Calu3 (cell line): ENCODE data around the gene BRD7. TPM values are rescaled to one million over a fixed set of nuclear protein-coding genes. Genes with fewer than 3 reads are reported as not detected.

Source experiments
- BruUV-seq: library from RNA; stranded (reverse); fragments of 400-500 nt; replicated peaks from 2 replicates; lab custom pipeline; 2021; lab: Mats Ljungman, UMichigan
- CTCF ChIA-PET: fragments of 300-600 bp; sonication (Branson Sonifier 250); formaldehyde crosslinking; loops from one replicate; lab custom pipeline; 2022; ENCODE audit warnings: antibody characterized with exemption; lab: Charles Lee
- DNase-seq: peaks from one replicate; pipeline ENCODE4 v3.0.0; 2022
- H3K27ac Mint-ChIP-seq: one replicate; pipeline ENCODE4 v1.8.0; 2022; ENCODE audit warnings: mixed read lengths; ENCODE audit not compliant: unreplicated experiment
- H3K27me3 Mint-ChIP-seq: one replicate; pipeline ENCODE4 v1.8.0; 2022; ENCODE audit warnings: mixed read lengths; ENCODE audit not compliant: unreplicated experiment
- H3K36me3 Mint-ChIP-seq: one replicate; pipeline ENCODE4 v1.8.0; 2022; ENCODE audit warnings: mild to moderate bottlenecking, moderate library complexity, mixed read lengths; ENCODE audit not compliant: insufficient read depth, unreplicated experiment
- H3K4me1 Mint-ChIP-seq: one replicate; pipeline ENCODE4 v1.8.0; 2022; ENCODE audit warnings: mild to moderate bottlenecking, low read depth, mixed read lengths; ENCODE audit not compliant: unreplicated experiment
- H3K4me3 Mint-ChIP-seq: one replicate; pipeline ENCODE4 v1.8.0; 2022; ENCODE audit warnings: mild to moderate bottlenecking, low read depth, moderate library complexity, mixed read lengths; ENCODE audit not compliant: unreplicated experiment
- H3K9me3 Mint-ChIP-seq: one replicate; pipeline ENCODE4 v1.8.0; 2022; ENCODE audit warnings: low read depth, mixed read lengths; ENCODE audit not compliant: unreplicated experiment
- CTCF ChIP-seq: fragments of 200-600 bp; IDR thresholded peaks from one replicate; pipeline ENCODE4 v1.8.0; 2022; ENCODE audit warnings: antibody characterized with exemption; ENCODE audit not compliant: unreplicated experiment
- intact Hi-C: fragments of 100-400 bp; cut with micrococcal nuclease; formaldehyde crosslinking; loops from one replicate; pipeline ENCODE4 v1.10.0; 2022; ENCODE audit not compliant: unreplicated experiment
- total RNA-seq: library from RNA; stranded (reverse); gene quantifications from 2 replicates; pipeline ENCODE4 v1.2.3, GENCODE V29; 2022

BRD7 gene
- total RNA-seq, 1 experiment from 2014 or later, result 98.7 TPM

- BruUV-seq, result no TSS peak
- no peak for DNase-seq
- intact Hi-C loops, result no loop called here
- no peak overlapping the region for H3K4me3 Mint-ChIP-seq
- H3K36me3 Mint-ChIP-seq, result peaks cover 24% of the 10 kb centered on the region
- peaks cover 27% of the 10 kb centered on the region for H3K4me1 Mint-ChIP-seq
- no peaks in the 10 kb centered on the region for H3K9me3 Mint-ChIP-seq
- CTCF ChIA-PET, result interaction anchor here (0.6 to 0.7 kb wide), 2 partner anchors 103 to 441 kb away, joined by 3 read pairs; no protein-coding TSS in a partner anchor
- H3K27me3 Mint-ChIP-seq, result no peaks in the 10 kb centered on the region
- H3K27ac Mint-ChIP-seq, result no peak overlapping the region
- TF ChIP-seq CTCF, result no peak
These were observed 5.1 kb downstream of the BRD7 start for GRCh38 chr16:50363656-50364055.

GRCh38 chr16:50360779-50361178 is 8.0 kb downstream of the BRD7 start:
- H3K36me3 Mint-ChIP-seq, result peaks cover 12% of the 10 kb centered on the region
- CTCF ChIA-PET, result interaction anchor here (0.9 kb wide), 1 partner anchor 9 kb away, joined by 4 read pairs; no protein-coding TSS in a partner anchor
- no peak overlapping the region for H3K4me3 Mint-ChIP-seq
- no peak for DNase-seq
- H3K27ac Mint-ChIP-seq, result no peak overlapping the region
- intact Hi-C loops, result no loop called here
- H3K9me3 Mint-ChIP-seq, result no peaks in the 10 kb centered on the region
- no peak for TF ChIP-seq CTCF
- no peaks in the 10 kb centered on the region for H3K27me3 Mint-ChIP-seq
- H3K4me1 Mint-ChIP-seq, result peaks cover 14% of the 10 kb centered on the region
- BruUV-seq, result no TSS peak

- H3K9me3 Mint-ChIP-seq, result no peaks in the 10 kb centered on the region
- no peak overlapping the region for H3K27ac Mint-ChIP-seq
- CTCF ChIA-PET, result interaction anchor here (0.6 to 0.8 kb wide), 2 partner anchors 9 to 383 kb away, joined by 3 to 10 read pairs; partner anchors contain the start of gene BRD7
- no peak for DNase-seq
- TF ChIP-seq CTCF, result no peak
- no TSS peak for BruUV-seq
- H3K4me1 Mint-ChIP-seq, result peaks cover 13% of the 10 kb centered on the region
- H3K36me3 Mint-ChIP-seq, result peaks cover 12% of the 10 kb centered on the region
- H3K4me3 Mint-ChIP-seq, result no peak overlapping the region
- no peaks in the 10 kb centered on the region for H3K27me3 Mint-ChIP-seq
- intact Hi-C loops, result no loop called here
These were observed 8.6 kb downstream of the BRD7 start for GRCh38 chr16:50360033-50360778.

GRCh38 chr16:50359626-50360025 is 9.2 kb downstream of the BRD7 start:
- peaks cover 14% of the 10 kb centered on the region for H3K36me3 Mint-ChIP-seq
- no TSS peak for BruUV-seq
- TF ChIP-seq CTCF, result no peak
- intact Hi-C loops, result loop anchor here (10.0 kb wide), 1 partner anchor 335 kb away; the partner anchor contains the start of gene CNEP1R1
- DNase-seq, result no peak
- H3K9me3 Mint-ChIP-seq, result no peaks in the 10 kb centered on the region
- H3K4me1 Mint-ChIP-seq, result peaks cover 13% of the 10 kb centered on the region
- no peak overlapping the region for H3K27ac Mint-ChIP-seq
- no peak overlapping the region for H3K4me3 Mint-ChIP-seq
- CTCF ChIA-PET, result interaction anchor here (0.6 to 1.0 kb wide), 3 partner anchors 9 to 382 kb away, joined by 3 to 10 read pairs (median 3); partner anchors contain the start of genes BRD7 and CNEP1R1
- no peaks in the 10 kb centered on the region for H3K27me3 Mint-ChIP-seq
